Lower lobe of right lung (tissue), 2 donors: ENCODE data around the gene RFNG. TPM values are rescaled to one million over a fixed set of nuclear protein-coding genes. Genes with fewer than 3 reads are reported as not detected.
A peak's percentile ranks its signal among the peaks of the same experiment; 100 is the strongest.

Source experiments
- ATAC-seq, 2 donors: fragments of 200-7000 bp; cut with Tn5 transposase; one replicate each; pipeline ENCODE4 v1.9.1; 2020 to 2022; ENCODE audit warnings: mild to moderate bottlenecking in 2 of 2, moderate library complexity in 2 of 2
- DNase-seq: peaks from one replicate; pipeline ENCODE4 v3.0.0-alpha.2; 2020
- H3K27ac ChIP-seq: fragments of 200-600 bp; one replicate; pipeline ENCODE4 v1.8.0; 2022
- H3K27me3 ChIP-seq: fragments of 200-600 bp; one replicate; pipeline ENCODE4 v1.8.0; 2022; ENCODE audit warnings: low read depth
- H3K36me3 ChIP-seq: fragments of 200-600 bp; one replicate; pipeline ENCODE4 v1.8.0; 2022; ENCODE audit warnings: mild to moderate bottlenecking
- H3K4me1 ChIP-seq: fragments of 200-600 bp; one replicate; pipeline ENCODE4 v1.8.0; 2022
- H3K4me3 ChIP-seq: fragments of 200-600 bp; one replicate; pipeline ENCODE4 v1.8.0; 2022; ENCODE audit warnings: mild to moderate bottlenecking
- H3K9me3 ChIP-seq: fragments of 200-600 bp; one replicate; pipeline ENCODE4 v1.8.0; 2022
- intact Hi-C: fragments of 100-400 bp; cut with DNase I; formaldehyde crosslinking; loops from one replicate; pipeline ENCODE4 v1.11.0; 2022
- total RNA-seq: library from RNA; stranded (reverse); fragmentation: NEBNext Ultra II Directional; extraction: Animal tissue kit (Norgen Biotek cat#: 25700); gene quantifications from one replicate; pipeline ENCODE4 v1.2.1, GENCODE V29; 2021
- TF ChIP-seq, protein P1 (sequence below): fragments of 200-600 bp; IDR thresholded peaks from one replicate; pipeline ENCODE4 v1.8.0; 2022; ENCODE audit warnings: antibody characterized with exemption, mild to moderate bottlenecking
- donor health status: DM: no; HTN: yes; CAD: no; lungs with severe emphysema.

The RFNG gene
- total RNA-seq, 1 donor from 2014 or later = 35.1 TPM

DNA sequence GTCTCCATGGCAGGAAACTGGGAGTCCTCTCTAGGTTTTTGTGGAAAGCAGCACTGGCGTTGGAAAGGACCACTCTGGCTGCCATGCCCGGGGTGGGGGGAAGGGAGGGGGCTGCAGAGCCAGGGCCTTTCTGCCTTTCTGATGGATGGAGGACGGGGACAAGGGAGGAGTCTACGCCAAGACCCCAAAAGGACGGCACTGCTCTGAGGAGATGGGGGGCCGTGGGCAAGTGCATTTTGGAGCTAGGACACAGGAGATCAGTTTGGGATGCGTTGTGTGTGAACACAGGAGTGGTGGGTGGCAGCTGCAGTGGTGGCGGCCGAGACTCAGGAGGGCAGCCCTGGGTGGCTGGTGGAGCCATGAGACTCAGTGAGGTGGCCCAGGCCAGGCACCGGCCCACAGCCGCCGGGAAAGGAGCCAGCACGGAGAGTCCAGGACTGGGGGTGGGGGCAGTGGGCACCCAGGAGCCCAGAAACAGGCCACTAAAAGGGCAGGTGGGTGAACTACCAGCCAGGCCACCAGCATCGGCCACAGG lies 31.0 kb downstream of the RFNG start:
- Histone ChIP-seq H3K4me3 (no peak overlapping the region), H3K27ac (no peak overlapping the region), H3K27me3 (no peaks in the 10 kb centered on the region), H3K36me3 (no peaks in the 10 kb centered on the region), H3K9me3 (no peaks in the 10 kb centered on the region), H3K4me1 (peaks cover 55% of the 10 kb centered on the region)
- TF ChIP-seq, protein P1, sequence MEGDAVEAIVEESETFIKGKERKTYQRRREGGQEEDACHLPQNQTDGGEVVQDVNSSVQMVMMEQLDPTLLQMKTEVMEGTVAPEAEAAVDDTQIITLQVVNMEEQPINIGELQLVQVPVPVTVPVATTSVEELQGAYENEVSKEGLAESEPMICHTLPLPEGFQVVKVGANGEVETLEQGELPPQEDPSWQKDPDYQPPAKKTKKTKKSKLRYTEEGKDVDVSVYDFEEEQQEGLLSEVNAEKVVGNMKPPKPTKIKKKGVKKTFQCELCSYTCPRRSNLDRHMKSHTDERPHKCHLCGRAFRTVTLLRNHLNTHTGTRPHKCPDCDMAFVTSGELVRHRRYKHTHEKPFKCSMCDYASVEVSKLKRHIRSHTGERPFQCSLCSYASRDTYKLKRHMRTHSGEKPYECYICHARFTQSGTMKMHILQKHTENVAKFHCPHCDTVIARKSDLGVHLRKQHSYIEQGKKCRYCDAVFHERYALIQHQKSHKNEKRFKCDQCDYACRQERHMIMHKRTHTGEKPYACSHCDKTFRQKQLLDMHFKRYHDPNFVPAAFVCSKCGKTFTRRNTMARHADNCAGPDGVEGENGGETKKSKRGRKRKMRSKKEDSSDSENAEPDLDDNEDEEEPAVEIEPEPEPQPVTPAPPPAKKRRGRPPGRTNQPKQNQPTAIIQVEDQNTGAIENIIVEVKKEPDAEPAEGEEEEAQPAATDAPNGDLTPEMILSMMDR = no peak
- DNase-seq (no peak), ATAC-seq (no peak)
- intact Hi-C loops = no loop called here

GRCh38 chr17:82019690-82020571 lies 31.7 kb downstream of the RFNG start:
- intact Hi-C loops = no loop called here
- H3K4me1 ChIP-seq = peaks cover 55% of the 10 kb centered on the region
- peak; percentile 81 for DNase-seq

GRCh38 chr17:82018989-82019689 lies 32.5 kb downstream of the RFNG start:
- Histone ChIP-seq H3K9me3 (no peaks in the 10 kb centered on the region), H3K27ac (no peak overlapping the region), H3K4me1 (peaks cover 49% of the 10 kb centered on the region), H3K36me3 (no peaks in the 10 kb centered on the region), H3K4me3 (no peak overlapping the region), H3K27me3 (no peaks in the 10 kb centered on the region)
- DNase-seq = no peak
- no peak for ATAC-seq
- TF ChIP-seq, protein P1 = no peak
- intact Hi-C loops = no loop called here

More at GRCh38 chr17:82019690-82020571, 31.7 kb downstream of the RFNG start:
- Histone ChIP-seq H3K4me3 (no peak overlapping the region), H3K9me3 (no peaks in the 10 kb centered on the region), H3K36me3 (no peaks in the 10 kb centered on the region), H3K27ac (no peak overlapping the region), H3K27me3 (no peaks in the 10 kb centered on the region)
- TF ChIP-seq, protein P1 = peak; percentile 79
- ATAC-seq = no peak

DNA sequence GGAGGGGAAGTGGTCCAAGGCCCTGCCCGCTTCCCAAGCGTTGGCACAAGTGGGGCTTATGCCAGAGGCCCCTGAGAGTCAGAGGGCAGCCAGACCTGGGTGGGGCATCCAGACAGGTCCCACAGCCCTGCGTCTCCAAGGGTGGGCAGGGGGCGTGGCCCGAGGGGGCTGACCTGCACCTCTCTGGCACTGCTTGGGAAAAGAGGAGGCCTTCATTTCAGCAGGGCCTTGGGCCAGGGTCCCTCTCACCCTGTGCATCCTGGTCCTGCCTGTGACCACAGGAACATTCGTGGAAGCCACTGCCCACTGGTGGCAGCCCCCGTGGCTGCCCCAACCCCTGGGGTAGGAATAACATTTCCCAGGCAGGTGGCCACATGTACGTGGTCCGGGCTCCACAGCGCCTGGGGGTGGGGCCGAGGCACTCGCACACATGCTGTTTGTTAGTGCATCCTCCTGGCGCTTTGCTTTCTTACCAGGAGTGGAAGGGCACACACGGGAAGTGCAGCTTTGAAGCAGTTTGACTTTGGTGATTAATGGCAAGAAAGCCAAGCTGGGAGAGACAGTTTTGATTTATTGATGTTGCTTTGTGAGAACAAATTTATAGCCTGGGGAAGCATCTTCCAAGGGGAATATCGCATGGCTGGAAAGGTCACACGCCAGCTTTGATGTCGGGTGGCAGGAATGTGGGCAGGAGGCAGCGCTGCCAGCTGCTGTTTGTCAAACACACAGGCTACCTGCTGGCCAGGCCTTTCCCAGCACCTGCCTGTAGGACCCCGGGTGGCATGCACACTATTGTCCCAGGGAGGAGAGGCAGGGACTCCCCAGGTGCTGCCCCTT lies 33.2 kb downstream of the RFNG start:
- Histone ChIP-seq H3K4me1 (peaks cover 41% of the 10 kb centered on the region), H3K9me3 (no peaks in the 10 kb centered on the region), H3K36me3 (no peaks in the 10 kb centered on the region), H3K4me3 (no peak overlapping the region), H3K27ac (peak overlapping the region; percentile 31), H3K27me3 (no peaks in the 10 kb centered on the region)
- TF ChIP-seq, protein P1 = no peak
- ATAC-seq = no peak
- no peak for DNase-seq
- intact Hi-C loops = no loop called here

GRCh38 chr17:82017612-82018151 lies 33.9 kb downstream of the RFNG start:
- DNase-seq = peak; percentile 75
- H3K4me1 ChIP-seq = peaks cover 45% of the 10 kb centered on the region
- no peaks in the 10 kb centered on the region for H3K9me3 ChIP-seq
- TF ChIP-seq, protein P1 = no peak
- intact Hi-C loops = no loop called here
- H3K36me3 ChIP-seq = no peaks in the 10 kb centered on the region
- H3K27ac ChIP-seq = peak overlapping the region; percentile 31
- H3K27me3 ChIP-seq = no peaks in the 10 kb centered on the region
- no peak overlapping the region for H3K4me3 ChIP-seq
- ATAC-seq = peak in 1 of 2 donors; percentile 25
